GM12864 (cell line): ENCODE data around the gene BMP3.

Source experiments
- DNase-seq: peaks from one replicate; pipeline ENCODE4 v3.0.0-alpha.2; 2011; ENCODE audit warnings: low read depth
- H3K4me3 ChIP-seq: 2 replicates; pipeline ENCODE4 v1.5.1; 2011; ENCODE audit warnings: mild to moderate bottlenecking, low read depth, low read length, control low read depth
- TF ChIP-seq, protein P1 (sequence below): IDR thresholded peaks from 2 replicates; pipeline ENCODE4 v1.5.1; 2011; ENCODE audit warnings: low read depth, mild to moderate bottlenecking, moderate library complexity, low read length, control low read depth, inconsistent platforms; ENCODE audit errors: missing control alignments

Gene BMP3

GRCh38 chr4:81060587-81061343, 30.3 kb downstream of the BMP3 start:
- TF ChIP-seq, protein P1, sequence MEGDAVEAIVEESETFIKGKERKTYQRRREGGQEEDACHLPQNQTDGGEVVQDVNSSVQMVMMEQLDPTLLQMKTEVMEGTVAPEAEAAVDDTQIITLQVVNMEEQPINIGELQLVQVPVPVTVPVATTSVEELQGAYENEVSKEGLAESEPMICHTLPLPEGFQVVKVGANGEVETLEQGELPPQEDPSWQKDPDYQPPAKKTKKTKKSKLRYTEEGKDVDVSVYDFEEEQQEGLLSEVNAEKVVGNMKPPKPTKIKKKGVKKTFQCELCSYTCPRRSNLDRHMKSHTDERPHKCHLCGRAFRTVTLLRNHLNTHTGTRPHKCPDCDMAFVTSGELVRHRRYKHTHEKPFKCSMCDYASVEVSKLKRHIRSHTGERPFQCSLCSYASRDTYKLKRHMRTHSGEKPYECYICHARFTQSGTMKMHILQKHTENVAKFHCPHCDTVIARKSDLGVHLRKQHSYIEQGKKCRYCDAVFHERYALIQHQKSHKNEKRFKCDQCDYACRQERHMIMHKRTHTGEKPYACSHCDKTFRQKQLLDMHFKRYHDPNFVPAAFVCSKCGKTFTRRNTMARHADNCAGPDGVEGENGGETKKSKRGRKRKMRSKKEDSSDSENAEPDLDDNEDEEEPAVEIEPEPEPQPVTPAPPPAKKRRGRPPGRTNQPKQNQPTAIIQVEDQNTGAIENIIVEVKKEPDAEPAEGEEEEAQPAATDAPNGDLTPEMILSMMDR = no peak
- DNase-seq = no peak
- H3K4me3 ChIP-seq = no peak overlapping the region

- no peak for DNase-seq
- TF ChIP-seq, protein P1 = no peak
- H3K4me3 ChIP-seq = no peak overlapping the region
These were observed 30.8 kb downstream of the BMP3 start for GRCh38 chr4:81061344-81061730.

- TF ChIP-seq, protein P1 = no peak
- H3K4me3 ChIP-seq = no peak overlapping the region
- no peak for DNase-seq
These were observed 31.5 kb downstream of the BMP3 start for GRCh38 chr4:81062001-81062400.

DNA sequence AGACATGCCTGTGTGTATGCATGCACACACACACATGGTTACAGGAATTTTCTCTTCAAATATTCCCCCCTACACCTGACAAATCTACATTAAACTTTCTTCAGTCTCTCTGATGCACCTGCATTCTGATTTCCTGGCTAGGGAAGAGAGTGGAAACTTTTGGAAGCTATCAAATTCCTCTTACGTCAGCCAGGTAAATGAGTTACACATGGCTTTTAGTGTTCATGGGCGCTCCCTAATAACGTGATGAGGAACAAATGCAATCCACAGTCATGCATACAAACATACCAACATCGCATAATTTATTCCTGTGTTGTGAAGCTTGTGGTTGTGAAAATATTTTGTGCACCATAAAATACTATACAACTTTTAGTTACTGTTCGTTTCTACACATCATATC, 34.9 kb downstream of the BMP3 start:
- no peak for DNase-seq
- H3K4me3 ChIP-seq = no peak overlapping the region
- TF ChIP-seq, protein P1 = no peak

DNA sequence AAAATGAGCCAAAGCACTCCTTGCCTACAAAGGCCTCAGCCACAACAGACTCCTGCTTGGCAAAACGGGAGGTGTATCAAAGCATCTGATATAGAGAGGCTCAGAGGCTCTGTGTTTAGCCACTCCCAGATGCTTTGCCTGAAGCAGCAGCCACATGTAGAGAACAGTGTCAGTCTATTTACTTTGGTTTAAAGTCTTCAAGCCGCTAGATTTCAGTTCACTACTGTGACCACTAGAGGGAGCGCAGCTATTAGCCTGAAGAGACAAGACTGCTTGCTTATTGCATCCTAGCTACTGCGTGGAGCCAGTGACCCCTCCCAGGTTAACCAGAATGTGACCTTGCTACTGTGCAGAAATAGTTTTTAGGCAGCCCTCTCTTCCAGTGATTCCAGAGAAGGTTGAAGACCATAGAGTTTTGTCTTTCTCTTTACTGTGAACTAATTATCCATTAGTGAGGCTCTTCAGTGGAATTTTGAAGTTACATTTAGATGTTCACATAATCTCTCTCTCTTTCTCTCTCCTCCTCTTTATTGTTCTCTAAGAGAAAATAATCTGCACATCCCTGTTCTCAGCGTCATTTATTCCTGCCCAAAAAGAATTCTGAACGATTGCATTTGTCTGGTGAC, 39.3 kb downstream of the BMP3 start:
- H3K4me3 ChIP-seq = no peak overlapping the region
- DNase-seq = peak; percentile 68
- TF ChIP-seq, protein P1 = peak; percentile 95

DNA sequence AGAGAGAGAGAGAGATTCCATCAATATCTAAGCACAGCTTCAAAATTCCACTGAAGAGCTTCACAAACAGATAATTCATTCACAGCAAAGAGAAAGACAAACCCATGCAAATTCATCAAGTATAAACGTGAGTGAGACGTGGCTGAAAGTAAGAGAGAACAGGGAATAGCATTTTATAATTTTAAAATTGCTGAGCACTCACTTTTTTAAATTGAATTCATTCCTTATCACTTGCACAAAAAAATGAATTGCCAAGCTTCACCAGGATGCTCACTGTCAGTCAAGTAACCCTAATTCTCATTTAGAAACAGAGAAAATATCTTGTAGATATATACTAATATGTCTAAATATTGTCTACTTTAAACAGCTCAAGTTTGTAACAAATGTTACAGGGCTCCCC, 40.5 kb downstream of the BMP3 start:
- H3K4me3 ChIP-seq = no peak overlapping the region
- TF ChIP-seq, protein P1 = no peak
- DNase-seq = no peak
